ENCODE measurements around the gene CGB1.
"Not testable (repeated sequence)": the region's sequence is repeated elsewhere in the genome, so short reads cannot be mapped to it uniquely, and the experiment has no call there.

The CGB1 gene

GRCh38 chr19:49020931-49021895 lies 15.5 kb downstream of the CGB1 start:
- DNase-seq: no peak

- DNase-seq: no peak
Measured at GRCh38 chr19:49020342-49020741, 16.4 kb downstream of the CGB1 start.

- no peak for DNase-seq
Measured at GRCh38 chr19:49019242-49019932, 17.3 kb downstream of the CGB1 start.

- DNase-seq: not testable (repeated sequence)
Measured at GRCh38 chr19:49018388-49019241, 18.1 kb downstream of the CGB1 start.

GRCh38 chr19:49017666-49018351 lies 18.9 kb downstream of the CGB1 start:
- no peak for DNase-seq

GRCh38 chr19:49017041-49017665 lies 19.5 kb downstream of the CGB1 start, which contains the start of gene LHB:
Gene LHB, minus strand, starts transcription at chr19:49017091. Its CDS starts 10 bp downstream, at chr19:49017081.
- no peak for DNase-seq

- no peak for DNase-seq
Measured at GRCh38 chr19:49016067-49016839, 20.4 kb downstream of the CGB1 start.

- DNase-seq: no peak
Measured at GRCh38 chr19:49014870-49015255, 21.8 kb downstream of the CGB1 start.

GRCh38 chr19:49014123-49014869 lies 22.4 kb downstream of the CGB1 start:
- DNase-seq: peak; percentile 22

- no peak for DNase-seq
Measured at GRCh38 chr19:49011194-49011593, 25.5 kb downstream of the CGB1 start.

GRCh38 chr19:49010453-49010852 lies 26.2 kb downstream of the CGB1 start:
- DNase-seq: no peak

- no peak for DNase-seq
Measured at GRCh38 chr19:49009828-49010227, 26.9 kb downstream of the CGB1 start.

GRCh38 chr19:49006905-49007304 lies 29.8 kb downstream of the CGB1 start:
- DNase-seq: no peak

GRCh38 chr19:49004964-49005614 lies 31.6 kb downstream of the CGB1 start:
- DNase-seq: no peak

GRCh38 chr19:49004133-49004532 lies 32.6 kb downstream of the CGB1 start:
- DNase-seq: no peak

- no peak for DNase-seq
Measured at GRCh38 chr19:48999481-49000325, 37.0 kb downstream of the CGB1 start.

- no peak for DNase-seq
Measured at GRCh38 chr19:48997972-48998371, 38.7 kb downstream of the CGB1 start.

- DNase-seq: no peak
Measured at GRCh38 chr19:48994035-48994386, 42.7 kb downstream of the CGB1 start.
